GM21367 (cell line): ENCODE data around the gene SLC13A5.
A peak's percentile ranks its signal among the peaks of the same experiment; 100 is the strongest.
"Not testable (repeated sequence)": the region's sequence is repeated elsewhere in the genome, so short reads cannot be mapped to it uniquely, and the experiment has no call there.

Source experiments
- ATAC-seq: cut with Tn5 transposase; IDR thresholded peaks from one replicate; pipeline ENCODE4 v1.9.1; 2021; ENCODE audit not compliant: unreplicated experiment

The SLC13A5 gene

GRCh38 chr17:6666557-6666956, 46.6 kb downstream of the SLC13A5 start:
- ATAC-seq = no peak

- no peak for ATAC-seq
These were observed 47.1 kb downstream of the SLC13A5 start for GRCh38 chr17:6666077-6666521.

- not testable (repeated sequence) for ATAC-seq
These were observed 50.0 kb downstream of the SLC13A5 start for GRCh38 chr17:6663200-6663599.

GRCh38 chr17:6661464-6661848, 51.7 kb downstream of the SLC13A5 start:
- no peak for ATAC-seq

GRCh38 chr17:6660805-6661463, 52.2 kb downstream of the SLC13A5 start:
- no peak for ATAC-seq

GRCh38 chr17:6660101-6660500, 53.1 kb downstream of the SLC13A5 start:
- no peak for ATAC-seq

- not testable (repeated sequence) for ATAC-seq
These were observed 54.8 kb downstream of the SLC13A5 start for GRCh38 chr17:6658411-6658810.

- no peak for ATAC-seq
These were observed 55.4 kb downstream of the SLC13A5 start for GRCh38 chr17:6657633-6658287.

GRCh38 chr17:6656797-6657632, 56.2 kb downstream of the SLC13A5 start:
- ATAC-seq = not testable (repeated sequence)

- ATAC-seq = not testable (repeated sequence)
These were observed 57.3 kb downstream of the SLC13A5 start for GRCh38 chr17:6655732-6656361.

- ATAC-seq = no peak
These were observed 58.1 kb downstream of the SLC13A5 start for GRCh38 chr17:6654841-6655731.

GRCh38 chr17:6651919-6652452, 61.2 kb downstream of the SLC13A5 start:
- ATAC-seq = no peak

GRCh38 chr17:6651354-6651918, 61.7 kb downstream of the SLC13A5 start, which contains the start of the genes C17orf100 and MED31:
C17orf100 (plus strand) TSS chr17:6651762; CDS start chr17:6651914, 152 bp downstream.
MED31 (minus strand) TSS chr17:6651605; CDS start chr17:6651528, 77 bp downstream.
- ATAC-seq = peak; percentile 66

- no peak for ATAC-seq
These were observed 65.0 kb downstream of the SLC13A5 start for GRCh38 chr17:6648181-6648580.

GRCh38 chr17:6643451-6644125, 69.6 kb downstream of the SLC13A5 start:
- ATAC-seq = no peak

GRCh38 chr17:6642592-6642991, 70.6 kb downstream of the SLC13A5 start:
- ATAC-seq = no peak

GRCh38 chr17:6641247-6641863, 71.8 kb downstream of the SLC13A5 start:
- ATAC-seq = no peak

GRCh38 chr17:6640536-6641246, 72.5 kb downstream of the SLC13A5 start, which contains the start of the genes KIAA0753 and TXNDC17:
KIAA0753 (minus strand) TSS chr17:6640711; CDS start chr17:6635103, 5,608 bp downstream.
TXNDC17 (plus strand) TSS chr17:6641060; CDS start chr17:6641083, 23 bp downstream.
- ATAC-seq = peak; percentile 77
